ENCODE measurements around the gene LHFPL6.

LHFPL6 gene

DNA sequence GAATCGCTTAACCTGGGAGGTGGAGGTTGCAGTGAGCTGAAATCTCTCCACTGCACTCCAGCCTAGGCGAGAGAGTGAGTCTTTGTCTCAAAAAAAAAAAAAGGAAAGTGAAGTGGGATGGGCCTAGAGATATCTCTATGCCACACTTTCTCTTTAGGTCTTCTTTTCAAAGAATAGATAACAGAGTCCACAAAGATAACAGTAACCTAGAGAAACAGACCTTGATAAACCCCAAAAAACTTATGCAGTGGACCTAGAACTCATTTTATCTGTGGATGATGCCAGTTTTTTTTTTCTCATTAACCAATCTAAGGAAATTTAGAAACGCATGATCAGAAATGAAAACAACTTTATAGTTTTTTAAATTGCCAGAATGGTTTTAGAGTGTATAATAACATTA, 227.4 kb downstream of the LHFPL6 start:
- no peak for DNase-seq (ENCODE audit: low read depth)
- no peak for TF ChIP-seq CTCF (IDR thresholded peaks at IDR 0.05; ENCODE audit: low read depth, low read length, missing control alignments)
- no peak overlapping the region for H3K4me3 ChIP-seq (ENCODE audit: low read depth, low read length)

DNA sequence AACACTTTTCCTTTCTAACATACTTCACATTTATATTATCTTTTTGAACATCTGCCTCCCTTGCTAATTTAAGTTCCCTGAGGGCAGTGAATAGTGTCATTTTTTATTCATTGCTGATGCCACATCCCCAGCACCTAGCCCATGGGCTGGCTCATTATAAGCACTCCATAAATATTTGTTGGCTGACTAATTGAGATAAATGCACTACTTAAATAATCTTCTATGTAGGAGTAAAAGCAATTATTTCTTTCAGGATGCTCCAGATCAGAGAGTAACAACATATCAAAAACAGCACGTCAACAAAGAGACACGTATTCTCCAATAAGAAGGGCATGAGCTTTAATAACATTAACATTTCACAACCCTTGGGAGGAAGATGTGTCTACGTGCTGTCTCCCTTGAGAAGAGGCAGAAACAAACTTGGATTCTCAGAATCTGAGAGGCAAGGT, 228.2 kb downstream of the LHFPL6 start:
- H3K4me3 ChIP-seq (ENCODE audit: low read depth, low read length): no peak overlapping the region
- no peak for TF ChIP-seq CTCF (IDR thresholded peaks at IDR 0.05; ENCODE audit: low read depth, low read length, missing control alignments)
- no peak for DNase-seq (ENCODE audit: low read depth)

DNA sequence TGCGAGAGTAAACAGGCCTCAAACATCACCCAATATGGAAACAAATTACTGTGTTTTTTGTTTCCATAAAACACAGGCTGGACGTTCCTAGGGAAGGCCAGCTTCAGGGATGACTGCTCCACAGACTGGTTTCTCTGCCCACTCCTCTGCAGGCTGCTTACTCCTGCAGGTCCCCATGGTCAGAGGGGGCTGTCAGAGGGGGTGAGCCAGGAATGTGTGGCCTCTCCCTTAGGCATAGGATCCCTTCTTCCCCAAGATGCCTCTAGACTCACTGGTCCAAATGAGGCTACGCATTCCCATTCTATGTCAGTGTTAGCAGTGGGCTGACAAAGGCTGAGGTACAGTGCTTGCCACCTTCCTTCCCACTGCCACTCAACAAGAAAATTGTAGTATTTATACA, 229.8 kb downstream of the LHFPL6 start:
- no peak for TF ChIP-seq CTCF (IDR thresholded peaks at IDR 0.05; ENCODE audit: low read depth, low read length, missing control alignments)
- no peak overlapping the region for H3K4me3 ChIP-seq (ENCODE audit: low read depth, low read length)
- DNase-seq (ENCODE audit: low read depth): no peak

- TF ChIP-seq CTCF (IDR thresholded peaks at IDR 0.05; ENCODE audit: low read depth, low read length, missing control alignments): no peak
- no peak overlapping the region for H3K4me3 ChIP-seq (ENCODE audit: low read depth, low read length)
- no peak for DNase-seq (ENCODE audit: low read depth)
Measured at GRCh38 chr13:39371706-39372105, 231.3 kb downstream of the LHFPL6 start.

DNA sequence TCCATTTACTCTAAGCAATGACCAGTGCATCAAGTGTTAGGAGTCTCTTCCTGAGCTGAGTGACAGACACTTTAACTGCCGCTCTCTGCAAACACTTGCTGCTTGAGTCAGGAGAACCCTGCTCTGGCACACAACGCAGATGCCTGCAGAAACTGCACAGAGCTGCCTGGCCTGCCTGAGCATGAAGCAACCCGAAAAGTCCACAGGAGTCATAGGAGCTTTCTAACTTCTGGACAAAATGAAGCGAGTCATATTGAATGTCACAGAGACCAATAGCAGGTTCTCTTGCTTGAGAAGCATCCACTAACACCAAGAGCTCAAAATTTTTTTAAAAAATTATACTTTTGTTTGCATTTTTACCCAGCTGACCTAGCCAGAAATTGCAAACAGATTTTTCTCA, 232.4 kb downstream of the LHFPL6 start:
- H3K4me3 ChIP-seq (ENCODE audit: low read depth, low read length): no peak overlapping the region
- no peak for TF ChIP-seq CTCF (IDR thresholded peaks at IDR 0.05; ENCODE audit: low read depth, low read length, missing control alignments)
- no peak for DNase-seq (ENCODE audit: low read depth)

GRCh38 chr13:39370048-39370447, 232.9 kb downstream of the LHFPL6 start:
- no peak overlapping the region for H3K4me3 ChIP-seq (ENCODE audit: low read depth, low read length)
- TF ChIP-seq CTCF (IDR thresholded peaks at IDR 0.05; ENCODE audit: low read depth, low read length, missing control alignments): no peak
- DNase-seq (ENCODE audit: low read depth): no peak

- DNase-seq (ENCODE audit: low read depth): no peak
- TF ChIP-seq CTCF (IDR thresholded peaks at IDR 0.05; ENCODE audit: low read depth, low read length, missing control alignments): no peak
- no peak overlapping the region for H3K4me3 ChIP-seq (ENCODE audit: low read depth, low read length)
Measured at GRCh38 chr13:39369161-39369890, 233.7 kb downstream of the LHFPL6 start.
